Osteocyte (in vitro differentiated cells): Measurements from ENCODE around the gene SLC19A2. TPM values are rescaled to one million over a fixed set of nuclear protein-coding genes. Genes with fewer than 3 reads are reported as not detected.

Experiments used
- DNase-seq: peaks from one replicate; pipeline ENCODE4 v3.0.0; 2021; ENCODE audit warnings: mixed read lengths; ENCODE audit not compliant: unreplicated experiment; ENCODE audit errors: extremely low spot score
- H3K27ac Mint-ChIP-seq: one replicate; pipeline ENCODE4 v1.8.0; 2021; ENCODE audit warnings: mild to moderate bottlenecking, mixed read lengths; ENCODE audit not compliant: unreplicated experiment
- H3K27me3 Mint-ChIP-seq: one replicate; pipeline ENCODE4 v1.8.0; 2021; ENCODE audit warnings: mixed read lengths; ENCODE audit not compliant: unreplicated experiment
- H3K36me3 Mint-ChIP-seq: one replicate; pipeline ENCODE4 v1.8.0; 2021; ENCODE audit warnings: mixed read lengths; ENCODE audit not compliant: unreplicated experiment
- H3K4me1 Mint-ChIP-seq: one replicate; pipeline ENCODE4 v1.8.0; 2021; ENCODE audit warnings: mixed read lengths; ENCODE audit not compliant: unreplicated experiment
- H3K4me3 Mint-ChIP-seq: one replicate; pipeline ENCODE4 v1.8.0; 2021; ENCODE audit warnings: mild to moderate bottlenecking, moderate library complexity, mixed read lengths; ENCODE audit not compliant: unreplicated experiment
- H3K9me3 Mint-ChIP-seq: one replicate; pipeline ENCODE4 v1.8.0; 2021; ENCODE audit warnings: mixed read lengths; ENCODE audit not compliant: unreplicated experiment
- total RNA-seq: library from RNA; stranded (reverse); gene quantifications from 2 replicates; pipeline ENCODE4 v1.2.1, GENCODE V29; 2021
- TF ChIP-seq, protein P1 (sequence below): fragments of 200-600 bp; sonication (generic); IDR thresholded peaks from 2 replicates; pipeline ENCODE4 v1.5.0; 2021; ENCODE audit warnings: antibody characterized with exemption, mild to moderate bottlenecking, moderate library complexity

Gene SLC19A2
- total RNA-seq, 1 donor from 2014 or later, result 3.9 TPM

DNA sequence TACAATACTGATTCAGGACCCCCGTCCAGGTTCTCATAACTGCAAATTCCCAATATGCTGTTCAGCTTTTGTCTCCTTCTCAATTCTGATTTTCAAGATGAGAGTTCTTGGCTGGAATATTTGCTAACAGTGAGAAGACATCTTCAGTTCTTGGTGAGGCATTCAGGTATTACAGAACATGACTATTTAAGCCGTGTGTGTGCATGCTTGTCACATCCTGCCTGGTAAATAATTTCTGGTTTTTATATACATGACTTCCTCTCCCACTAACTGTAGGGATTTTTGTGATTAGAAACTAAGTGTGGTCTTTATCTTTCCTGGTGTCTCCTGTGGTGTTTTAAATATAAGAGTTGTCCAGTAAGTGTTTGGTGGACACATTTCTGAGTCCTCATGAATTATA, 10.2 kb upstream of the SLC19A2 start:
- Mint-ChIP-seq H3K4me1 (no peaks in the 10 kb centered on the region), H3K4me3 (no peak overlapping the region), H3K27ac (no peak overlapping the region), H3K27me3 (peaks cover 45% of the 10 kb centered on the region), H3K36me3 (no peaks in the 10 kb centered on the region), H3K9me3 (no peaks in the 10 kb centered on the region)
- DNase-seq, result no peak
- TF ChIP-seq, protein P1, sequence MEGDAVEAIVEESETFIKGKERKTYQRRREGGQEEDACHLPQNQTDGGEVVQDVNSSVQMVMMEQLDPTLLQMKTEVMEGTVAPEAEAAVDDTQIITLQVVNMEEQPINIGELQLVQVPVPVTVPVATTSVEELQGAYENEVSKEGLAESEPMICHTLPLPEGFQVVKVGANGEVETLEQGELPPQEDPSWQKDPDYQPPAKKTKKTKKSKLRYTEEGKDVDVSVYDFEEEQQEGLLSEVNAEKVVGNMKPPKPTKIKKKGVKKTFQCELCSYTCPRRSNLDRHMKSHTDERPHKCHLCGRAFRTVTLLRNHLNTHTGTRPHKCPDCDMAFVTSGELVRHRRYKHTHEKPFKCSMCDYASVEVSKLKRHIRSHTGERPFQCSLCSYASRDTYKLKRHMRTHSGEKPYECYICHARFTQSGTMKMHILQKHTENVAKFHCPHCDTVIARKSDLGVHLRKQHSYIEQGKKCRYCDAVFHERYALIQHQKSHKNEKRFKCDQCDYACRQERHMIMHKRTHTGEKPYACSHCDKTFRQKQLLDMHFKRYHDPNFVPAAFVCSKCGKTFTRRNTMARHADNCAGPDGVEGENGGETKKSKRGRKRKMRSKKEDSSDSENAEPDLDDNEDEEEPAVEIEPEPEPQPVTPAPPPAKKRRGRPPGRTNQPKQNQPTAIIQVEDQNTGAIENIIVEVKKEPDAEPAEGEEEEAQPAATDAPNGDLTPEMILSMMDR, result no peak

DNA sequence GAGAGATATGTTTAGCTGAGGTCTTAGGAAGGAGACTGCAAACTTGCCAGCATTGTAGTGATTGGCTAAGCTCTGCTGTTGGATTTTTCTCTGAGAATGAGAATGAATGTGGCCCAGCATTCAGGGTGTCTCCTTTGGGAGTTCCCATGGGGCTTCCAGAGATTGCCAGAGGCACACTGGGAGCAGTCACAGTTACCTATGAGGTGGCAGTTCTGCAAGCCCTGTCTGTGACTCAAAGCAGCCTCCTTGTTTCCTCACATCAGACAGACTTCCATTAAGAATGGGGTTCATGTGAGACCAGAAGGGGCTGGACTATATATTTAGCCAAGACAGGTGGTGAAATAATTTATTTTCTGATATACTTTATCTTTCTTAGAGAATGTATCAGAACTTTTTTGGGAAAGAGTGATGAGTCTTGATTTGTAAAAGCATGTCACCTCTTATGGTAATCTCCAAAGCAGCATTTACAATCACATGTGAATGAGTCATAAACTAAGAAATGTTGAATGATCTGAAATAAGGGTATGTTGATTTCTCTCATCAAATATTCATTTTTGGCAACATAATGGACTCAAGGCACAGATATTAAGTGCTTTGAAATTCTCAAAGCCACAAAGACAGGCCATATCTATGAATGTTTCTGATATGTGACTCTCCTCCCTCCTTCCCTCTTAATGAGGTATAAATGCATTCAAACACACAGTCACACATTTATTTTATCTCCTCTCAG, 9.5 kb upstream of the SLC19A2 start:
- no peak overlapping the region for H3K4me3 Mint-ChIP-seq
- TF ChIP-seq, protein P1, result no peak

DNA sequence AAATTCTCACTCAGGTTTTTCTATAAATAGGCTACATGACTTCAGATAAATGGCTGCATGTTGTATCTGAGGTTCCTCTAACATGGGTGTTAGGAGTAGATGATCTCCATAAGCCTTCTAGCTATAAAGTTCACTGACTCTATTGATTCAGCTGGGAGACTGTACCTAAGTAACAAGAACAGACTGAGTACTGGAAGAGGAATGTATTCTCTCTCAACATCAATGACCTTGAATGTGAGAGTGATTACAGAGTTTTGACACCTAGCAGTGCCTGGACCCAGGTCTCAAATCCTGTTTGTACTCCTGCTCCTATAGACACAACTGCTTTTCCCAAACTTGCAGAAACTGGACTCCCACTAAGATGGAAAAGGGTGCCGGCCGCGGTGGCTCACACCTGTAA, 8.6 kb upstream of the SLC19A2 start:
- no peak for DNase-seq
- TF ChIP-seq, protein P1, result no peak
- peaks cover 32% of the 10 kb centered on the region for H3K27me3 Mint-ChIP-seq
- no peak overlapping the region for H3K4me3 Mint-ChIP-seq
- H3K4me1 Mint-ChIP-seq, result no peaks in the 10 kb centered on the region
- H3K27ac Mint-ChIP-seq, result no peak overlapping the region
- H3K36me3 Mint-ChIP-seq, result no peaks in the 10 kb centered on the region
- H3K9me3 Mint-ChIP-seq, result no peaks in the 10 kb centered on the region

More for the DNA sequence above, 9.5 kb upstream of the SLC19A2 start:
- H3K36me3 Mint-ChIP-seq, result no peaks in the 10 kb centered on the region
- H3K27ac Mint-ChIP-seq, result no peak overlapping the region
- H3K4me1 Mint-ChIP-seq, result no peaks in the 10 kb centered on the region
- peaks cover 39% of the 10 kb centered on the region for H3K27me3 Mint-ChIP-seq
- H3K9me3 Mint-ChIP-seq, result no peaks in the 10 kb centered on the region
- DNase-seq, result no peak

DNA sequence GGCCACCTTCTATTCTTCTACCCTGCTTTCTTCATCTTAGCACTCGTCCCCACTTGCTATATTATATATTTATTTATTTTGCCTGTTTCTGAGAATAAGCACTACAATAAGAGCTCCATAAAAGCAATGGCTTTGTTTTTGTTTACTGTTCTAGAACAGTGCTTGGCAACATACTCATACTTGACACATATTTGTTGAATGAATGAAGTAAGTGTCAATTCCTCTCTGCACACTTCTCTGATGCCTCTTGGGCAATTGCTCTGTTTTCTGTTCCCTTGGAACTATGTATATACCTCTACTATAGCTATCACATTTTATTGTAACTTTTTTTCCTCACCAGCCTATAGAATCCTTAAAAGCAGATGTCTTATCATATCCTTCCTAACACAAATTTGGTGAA, 7.5 kb upstream of the SLC19A2 start:
- DNase-seq, result no peak
- no peaks in the 10 kb centered on the region for H3K4me1 Mint-ChIP-seq
- TF ChIP-seq, protein P1, result no peak
- H3K9me3 Mint-ChIP-seq, result no peaks in the 10 kb centered on the region
- no peaks in the 10 kb centered on the region for H3K36me3 Mint-ChIP-seq
- no peak overlapping the region for H3K4me3 Mint-ChIP-seq
- no peak overlapping the region for H3K27ac Mint-ChIP-seq
- H3K27me3 Mint-ChIP-seq, result peaks cover 27% of the 10 kb centered on the region

DNA sequence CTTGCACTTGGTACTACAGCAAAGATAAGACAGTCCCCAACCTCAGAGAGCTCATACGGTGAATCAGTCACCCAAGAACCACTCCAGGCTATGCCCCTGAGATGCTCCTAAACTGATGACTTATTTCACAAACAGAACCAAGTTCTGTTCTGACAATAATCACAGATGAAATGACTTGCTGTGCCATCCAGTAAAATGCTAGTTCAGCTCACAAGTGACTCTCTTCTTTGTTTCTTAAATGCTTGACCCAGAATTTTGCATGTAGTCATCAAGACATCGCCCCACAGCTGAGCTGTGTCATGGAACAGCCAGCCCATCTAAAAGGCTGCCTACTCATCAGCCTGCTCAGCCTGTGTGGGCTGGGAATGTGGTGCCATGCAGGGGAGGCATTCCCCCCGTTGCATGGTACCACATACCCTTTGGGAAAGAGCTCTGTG, 6.1 kb upstream of the SLC19A2 start:
- Mint-ChIP-seq H3K36me3 (no peaks in the 10 kb centered on the region), H3K4me3 (no peak overlapping the region), H3K9me3 (no peaks in the 10 kb centered on the region)

More for the DNA sequence above, 6.1 kb upstream of the SLC19A2 start:
- no peak for DNase-seq
- TF ChIP-seq, protein P1, result no peak
- Mint-ChIP-seq H3K27ac (no peak overlapping the region), H3K4me1 (peaks cover 5% of the 10 kb centered on the region), H3K27me3 (peaks cover 18% of the 10 kb centered on the region)
